ENCODE data around the gene DNM2. TPM values are rescaled to one million over a fixed set of nuclear protein-coding genes. Genes with fewer than 3 reads are reported as not detected.
A peak's percentile ranks its signal among the peaks of the same experiment; 100 is the strongest.

The DNM2 gene
- total and polyA plus RNA-seq, 2 experiments from 2014 or later, result 47.2 to 60.5 TPM

DNA sequence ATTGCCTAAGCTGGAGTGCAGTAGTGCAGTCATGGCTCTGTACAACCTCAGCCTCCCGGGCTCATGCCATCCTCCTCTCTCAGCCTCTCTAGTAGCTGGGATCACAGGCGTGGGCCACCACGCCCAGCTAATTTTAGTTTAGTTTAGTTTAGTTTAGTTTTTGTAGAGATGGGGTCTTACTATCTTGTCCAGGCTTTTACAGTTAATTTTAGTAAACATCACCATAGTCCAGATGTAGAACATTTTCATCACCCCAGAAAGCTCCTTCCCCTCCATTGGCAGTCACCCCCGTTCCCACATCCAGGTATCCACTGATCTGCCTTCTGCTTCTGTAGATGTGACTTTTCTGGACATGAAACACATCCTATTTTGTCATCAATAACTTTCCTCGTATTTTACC is 41.1 kb downstream of the DNM2 start:
- H3K79me2 ChIP-seq (ENCODE audit: insufficient read depth), result peaks cover 94% of the 10 kb centered on the region
- no peak overlapping the region for H2AFZ ChIP-seq
- 0 out of 2 replicates have a peak, but pooled peaks cover 6% of the 10 kb centered on the region for H3K36me3 ChIP-seq (ENCODE audit: low read depth)
- H3K27ac ChIP-seq, result no peak overlapping the region
- no peaks in the 10 kb centered on the region for H3K27me3 ChIP-seq (replicated peaks; ENCODE audit: insufficient read depth)
- in situ Hi-C loops (cut with MboI), result no loop called here
- H4K20me1 ChIP-seq (ENCODE audit: insufficient read depth), result no peaks in the 10 kb centered on the region; the same call in 1 of the 2 replicates
- H3K4me1 ChIP-seq (ENCODE audit: insufficient read depth), result 0 out of 2 replicates have a peak, but pooled peaks cover 9% of the 10 kb centered on the region
- H3K4me3 ChIP-seq, result no peak overlapping the region
- no peak overlapping the region for H3K9ac ChIP-seq
- H3K9me2 ChIP-seq (ENCODE audit: insufficient read depth), result no peaks in the 10 kb centered on the region
- DNase-seq, result no peak
- no peak for TF ChIP-seq EZH2 (IDR thresholded peaks at IDR 0.05; ENCODE audit: insufficient read depth, poor library complexity, severe bottlenecking)
- TF ChIP-seq EZH2phosphoT487 (IDR thresholded peaks at IDR 0.05; ENCODE audit: insufficient read depth, low read depth), result no peak
- H3F3A ChIP-seq (ENCODE audit: insufficient read depth), result no peaks in the 10 kb centered on the region
- no peaks in the 10 kb centered on the region for H3K9me3 ChIP-seq (ENCODE audit: low read depth)
- WGBS, 2 experiments (ENCODE audit: low coverage in 1 of 2, low lambda C conversion rate in 2 of 2, missing lambda C conversion rate in 2 of 2), result 79 to 81% methylated on average over 5 of the region's 5 CpGs
- H3K4me2 ChIP-seq (ENCODE audit: unreplicated experiment), result no peak overlapping the region

DNA sequence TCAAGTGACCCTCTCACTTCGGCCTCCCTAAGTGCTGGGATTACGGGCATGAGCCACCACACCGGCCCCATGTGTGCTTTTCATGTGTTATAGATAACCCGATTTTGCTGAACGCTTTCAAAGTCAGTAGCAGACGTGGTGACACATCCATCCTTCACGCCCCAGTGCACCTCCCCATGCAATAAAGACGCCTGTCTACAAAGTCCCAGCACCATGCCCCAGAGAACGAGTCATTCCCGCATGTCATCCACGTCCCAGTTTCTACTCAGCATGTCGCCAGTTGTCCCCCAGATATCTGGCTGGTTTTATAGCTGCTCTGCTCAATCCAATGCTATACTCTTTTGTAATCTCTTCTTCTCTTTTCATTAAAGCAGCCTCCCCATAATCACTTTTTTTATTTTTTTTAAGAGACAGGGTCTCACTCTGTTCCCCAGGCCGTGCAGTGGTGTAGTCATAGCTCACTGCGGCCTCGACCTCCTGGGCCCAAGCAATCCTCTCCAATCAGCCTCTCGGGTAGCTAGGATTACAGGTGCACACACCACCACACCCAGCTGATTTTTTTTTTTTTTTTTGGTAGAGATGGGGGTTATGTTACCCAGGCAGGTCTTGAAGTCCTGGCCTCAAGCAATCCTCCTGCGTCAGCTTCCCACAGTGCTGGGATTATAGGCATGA is 42.5 kb downstream of the DNM2 start:
- peak; percentile 34 for DNase-seq
- Histone ChIP-seq H3K27me3 (replicated peaks; ENCODE audit: insufficient read depth) (no peaks in the 10 kb centered on the region), H3K79me2 (ENCODE audit: insufficient read depth) (peaks cover 94% of the 10 kb centered on the region)

DNA sequence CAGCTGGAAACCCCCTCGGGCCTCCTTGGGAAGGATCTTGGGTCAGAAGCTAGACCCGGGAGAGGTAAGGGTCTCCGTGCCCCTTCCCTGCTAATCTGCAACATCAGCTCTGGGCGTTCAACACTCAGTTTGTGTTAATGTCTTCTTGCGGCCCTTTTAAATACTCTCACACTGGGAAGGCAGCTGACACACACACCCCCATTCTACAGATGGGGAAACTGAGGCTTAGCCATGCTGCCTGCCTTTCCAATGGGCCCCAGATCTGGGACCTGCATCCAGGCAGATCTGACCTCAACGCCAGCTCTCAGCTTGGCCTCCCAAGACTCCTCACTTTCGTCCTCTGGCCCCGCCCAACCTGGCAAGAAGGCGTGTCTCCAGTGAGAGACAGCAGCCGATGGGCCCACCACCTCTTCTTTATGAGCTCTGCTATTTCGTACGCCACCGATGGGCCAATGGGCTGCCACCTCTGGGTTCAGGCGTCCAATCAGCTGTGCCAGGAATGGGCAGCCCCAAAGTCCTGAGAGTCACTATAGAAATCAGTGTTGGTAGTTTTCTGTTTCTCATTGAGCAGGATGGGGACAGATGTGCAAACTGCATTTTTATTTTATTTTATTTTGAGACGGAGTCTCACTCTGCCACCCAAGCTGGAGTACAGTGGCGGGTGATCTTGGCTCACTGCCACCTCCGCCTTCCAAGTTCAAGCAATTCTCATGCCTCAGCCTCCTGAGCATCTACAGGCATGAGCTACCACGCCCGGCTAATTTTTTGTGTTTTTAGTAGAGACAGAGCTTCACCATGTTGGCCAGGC is 43.8 kb downstream of the DNM2 start:
- H3K4me3 ChIP-seq, result no peak overlapping the region
- TF ChIP-seq EZH2phosphoT487 (IDR thresholded peaks at IDR 0.05; ENCODE audit: insufficient read depth, low read depth) (no peak), EZH2 (IDR thresholded peaks at IDR 0.05; ENCODE audit: insufficient read depth, poor library complexity, severe bottlenecking) (no peak)
- no peak overlapping the region for H3K4me2 ChIP-seq (ENCODE audit: unreplicated experiment)
- no peaks in the 10 kb centered on the region for H3K27me3 ChIP-seq (replicated peaks; ENCODE audit: insufficient read depth)
- in situ Hi-C loops (cut with MboI), result no loop called here
- H3K27ac ChIP-seq, result no peak overlapping the region
- 84% methylated on average over 19 of the region's 19 CpGs for whole genome bisulfite sequencing, 2 experiments (ENCODE audit: low coverage in 1 of 2, low lambda C conversion rate in 2 of 2, missing lambda C conversion rate in 2 of 2)
- no peak for DNase-seq
- H3F3A ChIP-seq (ENCODE audit: insufficient read depth), result no peaks in the 10 kb centered on the region
- peaks cover 15% of the 10 kb centered on the region for H3K4me1 ChIP-seq (ENCODE audit: insufficient read depth)
- no peaks in the 10 kb centered on the region for H3K9me3 ChIP-seq (ENCODE audit: low read depth)
- 0 out of 2 replicates have a peak, but pooled peaks cover 6% of the 10 kb centered on the region for H3K36me3 ChIP-seq (ENCODE audit: low read depth)
- H2AFZ ChIP-seq, result no peak overlapping the region
- no peaks in the 10 kb centered on the region for H3K9me2 ChIP-seq (ENCODE audit: insufficient read depth)
- H4K20me1 ChIP-seq (ENCODE audit: insufficient read depth), result no peaks in the 10 kb centered on the region
- H3K9ac ChIP-seq, result no peak overlapping the region
- peaks cover 94% of the 10 kb centered on the region for H3K79me2 ChIP-seq (ENCODE audit: insufficient read depth)

More for the DNA sequence above, 42.5 kb downstream of the DNM2 start:
- in situ Hi-C loops (cut with MboI), result no loop called here
- Histone ChIP-seq H3K4me1 (ENCODE audit: insufficient read depth) (0 out of 2 replicates have a peak, but pooled peaks cover 9% of the 10 kb centered on the region), H3K4me3 (no peak overlapping the region), H3K4me2 (ENCODE audit: unreplicated experiment) (no peak overlapping the region), H3K9me2 (ENCODE audit: insufficient read depth) (no peaks in the 10 kb centered on the region), H4K20me1 (ENCODE audit: insufficient read depth) (no peaks in the 10 kb centered on the region), H3K36me3 (ENCODE audit: low read depth) (0 out of 2 replicates have a peak, but pooled peaks cover 6% of the 10 kb centered on the region), H3F3A (ENCODE audit: insufficient read depth) (no peaks in the 10 kb centered on the region), H3K9me3 (ENCODE audit: low read depth) (no peaks in the 10 kb centered on the region), H2AFZ (no peak overlapping the region), H3K27ac (no peak overlapping the region), H3K9ac (no peak overlapping the region)
- 77 to 81% methylated on average over 17 of the region's 17 CpGs for WGBS, 2 experiments (ENCODE audit: low coverage in 1 of 2, low lambda C conversion rate in 2 of 2, missing lambda C conversion rate in 2 of 2)
- TF ChIP-seq EZH2phosphoT487 (IDR thresholded peaks at IDR 0.05; ENCODE audit: insufficient read depth, low read depth) (no peak), EZH2 (IDR thresholded peaks at IDR 0.05; ENCODE audit: insufficient read depth, poor library complexity, severe bottlenecking) (no peak)

DNA sequence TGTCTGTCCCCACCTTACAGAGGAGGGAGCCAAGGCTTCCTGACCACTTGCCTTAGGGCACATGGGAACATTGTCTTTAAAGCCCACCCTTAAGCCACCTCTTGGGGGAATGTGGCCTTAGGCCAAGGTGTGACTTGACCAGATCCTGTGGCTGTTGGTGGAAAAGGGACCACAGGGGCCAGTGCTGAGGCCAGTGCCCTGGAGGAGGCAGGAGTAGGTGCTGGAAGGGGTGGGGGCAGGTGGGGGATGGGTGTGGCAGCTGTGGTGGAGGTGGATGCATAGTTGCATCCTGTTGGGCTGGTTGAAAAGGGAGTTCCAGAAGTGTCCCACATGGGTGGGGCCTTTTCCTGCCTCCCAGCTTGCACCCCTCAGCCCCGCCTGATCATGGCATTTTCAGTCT is 44.8 kb downstream of the DNM2 start:
- no peaks in the 10 kb centered on the region for H3F3A ChIP-seq (ENCODE audit: insufficient read depth)
- H3K9me2 ChIP-seq (ENCODE audit: insufficient read depth), result no peaks in the 10 kb centered on the region
- H4K20me1 ChIP-seq (ENCODE audit: insufficient read depth), result no peaks in the 10 kb centered on the region
- H3K27me3 ChIP-seq (replicated peaks; ENCODE audit: insufficient read depth), result no peaks in the 10 kb centered on the region
- WGBS, 2 experiments (ENCODE audit: low coverage in 1 of 2, low lambda C conversion rate in 2 of 2, missing lambda C conversion rate in 2 of 2), result 93% methylated on average over 1 of the region's 1 CpG; no CpG with 5 or more reads in 1 of the 2 experiments
- no peak overlapping the region for H3K9ac ChIP-seq
- in situ Hi-C loops (cut with MboI), result no loop called here
- H3K4me2 ChIP-seq (ENCODE audit: unreplicated experiment), result no peak overlapping the region
- no peak overlapping the region for H3K27ac ChIP-seq
- H3K36me3 ChIP-seq (ENCODE audit: low read depth), result 0 out of 2 replicates have a peak, but pooled peaks cover 6% of the 10 kb centered on the region
- H3K4me3 ChIP-seq, result no peak overlapping the region
- DNase-seq, result no peak
- H3K79me2 ChIP-seq (ENCODE audit: insufficient read depth), result peaks cover 94% of the 10 kb centered on the region
- H3K4me1 ChIP-seq (ENCODE audit: insufficient read depth), result peaks cover 18% of the 10 kb centered on the region
- no peak overlapping the region for H2AFZ ChIP-seq
- no peak for TF ChIP-seq EZH2 (IDR thresholded peaks at IDR 0.05; ENCODE audit: insufficient read depth, poor library complexity, severe bottlenecking)
- no peak for TF ChIP-seq EZH2phosphoT487 (IDR thresholded peaks at IDR 0.05; ENCODE audit: insufficient read depth, low read depth)
- H3K9me3 ChIP-seq (ENCODE audit: low read depth), result no peaks in the 10 kb centered on the region
